H1 (cell line): Measurements from ENCODE around the gene WNT3A. TPM values are rescaled to one million over a fixed set of nuclear protein-coding genes. Genes with fewer than 3 reads are reported as not detected.

ENCODE experiments used
- CHD1 ChIP-seq: IDR thresholded peaks from 2 replicates; pipeline ENCODE4 v1.6.1; 2012; ENCODE audit warnings: low read depth, low read length, improper control_type of control experiment
- CHD7 ChIP-seq: fragments of 300-600 bp; sonication (generic); IDR thresholded peaks from 2 replicates; pipeline ENCODE4 v1.7.1; 2012; ENCODE audit warnings: low read length, moderate library complexity, mild to moderate bottlenecking, inconsistent platforms; ENCODE audit not compliant: insufficient replicate concordance
- EP300 ChIP-seq, 2 experiments: IDR thresholded peaks; 1 replicate in 1 of 2; 2 replicates in 1 of 2; pipeline ENCODE4 v1.6.1; 2011 to 2012; ENCODE audit warnings: low read depth in 2 of 2, low read length in 2 of 2, mild to moderate bottlenecking in 2 of 2, borderline replicate concordance in 1 of 2, inconsistent platforms in 1 of 2, moderate library complexity in 1 of 2
- KDM4A ChIP-seq: IDR thresholded peaks from one replicate; pipeline ENCODE4 v1.7.1; 2012; ENCODE audit warnings: low read depth, mild to moderate bottlenecking, moderate library complexity, low read length, inconsistent platforms; ENCODE audit not compliant: severe bottlenecking
- SIN3A ChIP-seq, 2 experiments: IDR thresholded peaks in 1 of 2; conservative IDR thresholded peaks in 1 of 2; 2 replicates each; pipeline ENCODE4 v1.6.1; 2011 to 2012; ENCODE audit warnings: low read length in 2 of 2, improper control_type of control experiment in 1 of 2, low read depth in 1 of 2, mild to moderate bottlenecking in 1 of 2
- SP1 ChIP-seq: IDR thresholded peaks from 2 replicates; pipeline ENCODE4 v1.6.1; 2011; ENCODE audit warnings: low read depth, low read length
- SP2 ChIP-seq: IDR thresholded peaks from 2 replicates; pipeline ENCODE4 v1.6.1; 2012; ENCODE audit warnings: mild to moderate bottlenecking, low read length, inconsistent platforms
- SRF ChIP-seq: IDR thresholded peaks from 2 replicates; pipeline ENCODE4 v1.6.1; 2011; ENCODE audit warnings: mild to moderate bottlenecking, low read depth, low read length, moderate library complexity
- polyA plus RNA-seq, 7 experiments: library from polyadenylated mRNA; depleted of rRNA in 3 of 7; stranded (reverse) in 5 of 7; unstranded in 2 of 7; fragments of >200 nt in 5 of 7; fragments of 200-250 nt in 2 of 7; gene quantifications; 1 replicate in 5 of 7; 2 replicates in 1 of 7; 4 replicates in 1 of 7; pipeline versions ENCODE4 v1.2.1 to v1.2.3, GENCODE V29; 2011 to 2013; ENCODE audit warnings: missing spikeins in 2 of 7, mixed read lengths in 2 of 7
- total RNA-seq: library from RNA; stranded (reverse); fragmentation: NEBNext Ultra II Directional; extraction: Animal tissue kit (Norgen Biotek cat#: 25700); gene quantifications from 2 replicates; pipeline ENCODE4 v1.2.1, GENCODE V29; 2021

The WNT3A gene
- total and polyA plus RNA-seq, 2 of the 8 experiments (the other 6 are each of a cell fraction or from before 2014, with no cell fraction given) = 0.08 to 0.19 TPM

DNA sequence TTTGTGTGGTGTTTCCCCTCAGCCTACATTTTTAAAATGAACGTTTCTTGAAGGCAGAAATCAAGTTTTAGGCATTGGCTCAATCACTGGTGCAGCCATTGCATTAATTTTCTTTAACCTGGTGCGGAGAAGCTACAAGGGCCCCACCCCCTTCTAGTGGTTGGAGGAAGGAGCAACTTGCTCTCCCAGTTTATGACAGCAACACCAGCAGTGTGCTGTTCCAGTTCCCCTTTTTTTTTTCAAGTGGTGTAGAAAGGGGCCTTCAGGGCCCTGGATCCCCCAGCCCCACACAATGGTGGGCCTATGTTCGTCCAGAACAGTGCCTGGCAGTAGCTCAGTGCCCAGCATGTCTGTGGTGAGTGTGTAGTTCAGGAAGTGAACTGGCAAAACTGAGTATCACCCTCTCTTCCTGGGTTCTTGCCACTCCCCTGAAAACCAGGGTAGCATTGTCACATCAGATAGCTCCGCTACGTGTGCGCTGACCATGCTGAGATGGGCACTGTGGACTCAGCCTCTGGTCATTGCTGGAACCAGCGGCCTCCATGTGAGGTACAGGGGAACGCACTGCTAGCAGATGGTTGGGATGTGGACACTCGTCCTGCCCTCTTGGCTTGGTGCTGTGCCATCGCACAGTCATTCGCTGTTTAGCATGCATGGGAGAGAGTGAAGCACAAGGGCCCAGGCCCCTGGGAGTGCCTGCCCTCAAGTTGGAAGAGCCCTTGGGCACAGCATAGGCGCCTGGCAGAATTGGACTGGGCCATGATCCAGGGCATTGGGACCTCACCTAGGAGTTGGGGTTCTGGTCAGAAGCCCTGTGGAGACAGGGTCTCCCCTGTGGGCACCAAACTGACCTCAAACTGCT is 83.0 kb downstream of the WNT3A start (continued):
- TF ChIP-seq CHD7 (no peak), SP1 (no peak), SRF (no peak), EP300 (IDR thresholded peaks at IDR 0.05; ENCODE audit: borderline replicate concordance in 1 of 2, low read depth in 2 of 2, low read length in 2 of 2) (no peak), KDM4A (no peak), SP2 (no peak), SIN3A (conservative IDR thresholded peaks at IDR 0.05 in 1 of 2, IDR thresholded peaks at IDR 0.05 in 1 of 2; ENCODE audit: low read depth in 1 of 2, low read length in 2 of 2) (no peak), CHD1 (no peak)
- TF ChIP-seq, all 59 proteins: peak for 0
